K562 (cell line): ENCODE measurements around the gene HNRNPA3. TPM values are rescaled to one million over a fixed set of nuclear protein-coding genes. Genes with fewer than 3 reads are reported as not detected.

Experiments
- ARNT ChIP-seq, 2 experiments: fragments of 450-650 bp; IDR thresholded peaks; 2 replicates each; pipeline ENCODE4 v1.6.1; 2016; ENCODE audit warnings: mild to moderate bottlenecking in 1 of 2
- BHLHE40 ChIP-seq: IDR thresholded peaks from 2 replicates; pipeline ENCODE4 v1.6.1; 2011; ENCODE audit warnings: low read length, improper control_type of control experiment
- CBFA2T3 ChIP-seq: fragments of 450-650 bp; IDR thresholded peaks from 2 replicates; pipeline ENCODE4 v1.6.1; 2017
- HMG20B ChIP-seq: fragments of 250-450 bp; sonication (Bioruptor Pico); IDR thresholded peaks from 2 replicates; pipeline ENCODE4 v1.5.0; 2021; ENCODE audit warnings: mild to moderate bottlenecking
- NCOR1 ChIP-seq: fragments of 450-650 bp; IDR thresholded peaks from 2 replicates; pipeline ENCODE4 v1.6.1; 2016; ENCODE audit warnings: mild to moderate bottlenecking, moderate library complexity
- NUFIP1 ChIP-seq: fragments of 450-650 bp; IDR thresholded peaks from 2 replicates; pipeline ENCODE4 v1.6.1; 2018; ENCODE audit not compliant: partially characterized antibody
- PCBP1 ChIP-seq: fragments of 200-400 bp; formaldehyde crosslinking; IDR thresholded peaks from 2 replicates; pipeline ENCODE4 v1.6.1; 2018; ENCODE audit warnings: mild to moderate bottlenecking, low read depth, low read length; ENCODE audit not compliant: poor library complexity, severe bottlenecking
- PTTG1 ChIP-seq: fragments of 450-650 bp; IDR thresholded peaks from 2 replicates; pipeline ENCODE4 v1.6.1; 2016; ENCODE audit warnings: low read depth, mild to moderate bottlenecking, missing genetic modification characterization, missing compliant biosample characterization
- RFX5 ChIP-seq: IDR thresholded peaks from 2 replicates; pipeline ENCODE4 v1.6.1; 2011; ENCODE audit warnings: low read depth, mild to moderate bottlenecking, improper control_type of control experiment, low read length
- SOX6 ChIP-seq: fragments of 450-650 bp; IDR thresholded peaks from 2 replicates; pipeline ENCODE4 v1.6.1; 2014; ENCODE audit warnings: mild to moderate bottlenecking
- STAT5A ChIP-seq: IDR thresholded peaks from 2 replicates; pipeline ENCODE4 v1.6.1; 2012; ENCODE audit warnings: low read length, inconsistent platforms, borderline replicate concordance
- THRAP3 ChIP-seq: fragments of 450-650 bp; IDR thresholded peaks from 2 replicates; pipeline ENCODE4 v1.6.1; 2016; ENCODE audit warnings: mild to moderate bottlenecking, inconsistent platforms, borderline replicate concordance
- ZNF239 ChIP-seq: fragments of 250-450 bp; sonication (Bioruptor Pico); IDR thresholded peaks from 2 replicates; pipeline ENCODE4 v1.4.0; 2020; ENCODE audit warnings: mild to moderate bottlenecking
- ZNF316 ChIP-seq: fragments of 450-650 bp; IDR thresholded peaks from 2 replicates; pipeline ENCODE4 v1.6.1; 2016
- ZNF77 ChIP-seq: fragments of 250-450 bp; sonication (Bioruptor Pico); IDR thresholded peaks from 2 replicates; pipeline ENCODE4 v1.5.0; 2020
- polyA plus RNA-seq, 8 experiments: library from polyadenylated mRNA; depleted of rRNA in 4 of 8; stranded (reverse) in 5 of 8; unstranded in 3 of 8; fragments of >200 nt; fragmentation: Nextera tagmentation in 2 of 8; fragmentation: Illumina TruSeq in 1 of 8; extraction: Ambion mirVana in 2 of 8; extraction: Trizol in 1 of 8; gene quantifications; 2 replicates each; pipeline versions ENCODE4 v1.2.1 to v1.2.3, GENCODE V29; 2011 to 2014; ENCODE audit warnings: inconsistent platforms in 1 of 8, missing spikeins in 1 of 8
- total RNA-seq, 7 experiments: library from RNA; depleted of rRNA in 6 of 7; stranded (reverse); fragments of >200 nt in 6 of 7; fragmentation: Illumina TruSeq in 2 of 7; extraction: Trizol in 2 of 7; gene quantifications; 2 replicates each; pipeline versions ENCODE4 v1.2.1 to v1.2.3, GENCODE V29; 2011 to 2021; ENCODE audit warnings: low replicate concordance in 1 of 7
- TF ChIP-seq, protein P1 (sequence below), 2 experiments: IDR thresholded peaks in 1 of 2; conservative IDR thresholded peaks in 1 of 2; 2 replicates each; pipeline ENCODE4 v1.6.1; 2016; ENCODE audit warnings: low read depth in 2 of 2, mild to moderate bottlenecking in 1 of 2, missing compliant biosample characterization in 1 of 2, missing genetic modification characterization in 1 of 2, moderate library complexity in 1 of 2
- TF ChIP-seq, protein P2 (sequence below): fragments of 450-650 bp; formaldehyde crosslinking; IDR thresholded peaks from 2 replicates; pipeline ENCODE4 v1.4.0; 2020; ENCODE audit warnings: mild to moderate bottlenecking, moderate library complexity
- TF ChIP-seq, protein P3 (sequence below), 2 experiments: fragments of 450-650 bp; IDR thresholded peaks; 2 replicates each; pipeline ENCODE4 v1.6.1; 2016
- TF ChIP-seq, protein P4 (sequence below): fragments of 450-650 bp; IDR thresholded peaks from 2 replicates; pipeline ENCODE4 v1.6.1; 2016; ENCODE audit warnings: low read depth, mild to moderate bottlenecking, moderate library complexity

The HNRNPA3 gene
- total and polyA plus RNA-seq, 9 of the 15 experiments (the other 6 are each of a cell fraction or from before 2014, with no cell fraction given) = 72.8 to 428 (median 192) TPM

DNA sequence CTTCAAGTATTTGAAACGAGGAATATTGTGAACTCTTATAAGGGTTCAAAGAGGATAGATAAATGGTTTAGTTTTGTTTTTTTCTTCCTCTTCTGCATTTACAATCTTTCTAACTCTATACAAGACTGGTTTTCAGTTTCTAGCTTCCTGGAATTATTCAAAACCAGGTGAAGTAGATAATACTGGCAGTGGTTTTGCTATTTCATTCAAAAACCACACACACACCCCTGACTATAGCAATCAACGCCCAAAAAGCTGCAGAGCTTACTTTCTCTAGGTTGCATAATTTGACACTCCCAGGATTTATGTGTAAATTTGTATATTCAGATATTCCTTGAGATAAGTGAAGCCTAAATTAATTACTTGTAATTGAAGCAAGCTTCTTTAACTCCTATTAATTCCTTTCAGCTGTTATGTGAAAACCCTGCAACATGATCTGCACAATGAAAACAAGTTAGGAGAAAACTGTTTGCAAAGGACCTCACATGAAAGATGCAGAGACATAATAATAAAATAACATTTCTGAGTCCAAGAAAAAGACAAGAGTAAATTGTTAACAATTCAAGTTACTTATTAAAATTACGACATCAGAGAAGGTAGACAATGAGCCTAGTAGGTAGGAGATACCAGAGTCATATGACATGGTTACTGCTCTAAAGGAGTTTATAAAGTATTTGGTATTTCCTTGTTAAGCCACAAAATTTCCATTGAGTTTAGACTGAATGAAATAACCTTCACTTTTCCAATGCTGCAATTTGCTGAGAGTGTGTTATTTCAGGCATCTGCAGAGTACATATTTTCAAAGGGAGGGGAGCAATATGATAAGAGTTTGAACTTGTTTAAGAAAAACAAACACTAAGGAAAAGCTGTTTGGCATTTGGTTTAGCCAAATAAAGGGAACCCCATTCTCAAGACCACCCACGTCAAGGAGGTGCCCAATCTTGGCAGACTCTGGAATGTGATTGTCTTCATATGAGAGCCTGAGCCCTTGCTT is 53.5 kb downstream of the HNRNPA3 start (continued):
- TF ChIP-seq, protein P1, sequence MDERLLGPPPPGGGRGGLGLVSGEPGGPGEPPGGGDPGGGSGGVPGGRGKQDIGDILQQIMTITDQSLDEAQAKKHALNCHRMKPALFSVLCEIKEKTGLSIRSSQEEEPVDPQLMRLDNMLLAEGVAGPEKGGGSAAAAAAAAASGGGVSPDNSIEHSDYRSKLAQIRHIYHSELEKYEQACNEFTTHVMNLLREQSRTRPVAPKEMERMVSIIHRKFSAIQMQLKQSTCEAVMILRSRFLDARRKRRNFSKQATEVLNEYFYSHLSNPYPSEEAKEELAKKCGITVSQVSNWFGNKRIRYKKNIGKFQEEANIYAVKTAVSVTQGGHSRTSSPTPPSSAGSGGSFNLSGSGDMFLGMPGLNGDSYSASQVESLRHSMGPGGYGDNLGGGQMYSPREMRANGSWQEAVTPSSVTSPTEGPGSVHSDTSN (CRISPR knock-in tag; IDR thresholded peaks at IDR 0.05; ENCODE audit: low read depth) = no peak
- TF ChIP-seq, protein P1 (tag; conservative IDR thresholded peaks at IDR 0.05; ENCODE audit: low read depth) = peak; percentile 92
- peak in 1 of 2 experiments; percentile 39; a peak in 1 of 4 replicates for TF ChIP-seq ARNT (IDR thresholded peaks at IDR 0.05)
- TF ChIP-seq NCOR1 = peak; percentile 68
- peak; percentile 80 for TF ChIP-seq ZNF316
- TF ChIP-seq THRAP3 = 0 out of 2 replicates have a peak, but pooled peaks have one; percentile 16
- TF ChIP-seq, protein P2, sequence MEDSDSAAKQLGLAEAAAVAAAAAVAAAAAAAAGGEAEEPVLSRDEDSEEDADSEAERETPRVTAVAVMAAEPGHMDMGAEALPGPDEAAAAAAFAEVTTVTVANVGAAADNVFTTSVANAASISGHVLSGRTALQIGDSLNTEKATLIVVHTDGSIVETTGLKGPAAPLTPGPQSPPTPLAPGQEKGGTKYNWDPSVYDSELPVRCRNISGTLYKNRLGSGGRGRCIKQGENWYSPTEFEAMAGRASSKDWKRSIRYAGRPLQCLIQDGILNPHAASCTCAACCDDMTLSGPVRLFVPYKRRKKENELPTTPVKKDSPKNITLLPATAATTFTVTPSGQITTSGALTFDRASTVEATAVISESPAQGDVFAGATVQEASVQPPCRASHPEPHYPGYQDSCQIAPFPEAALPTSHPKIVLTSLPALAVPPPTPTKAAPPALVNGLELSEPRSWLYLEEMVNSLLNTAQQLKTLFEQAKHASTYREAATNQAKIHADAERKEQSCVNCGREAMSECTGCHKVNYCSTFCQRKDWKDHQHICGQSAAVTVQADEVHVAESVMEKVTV = peak; percentile 37; the same call in 1 of the 2 replicates
- TF ChIP-seq ZNF77 (CRISPR knock-in tag) = no peak
- TF ChIP-seq NUFIP1 = no peak
- 0 out of 2 replicates have a peak, but pooled peaks have one; percentile 12 for TF ChIP-seq PTTG1
- TF ChIP-seq, protein P3, sequence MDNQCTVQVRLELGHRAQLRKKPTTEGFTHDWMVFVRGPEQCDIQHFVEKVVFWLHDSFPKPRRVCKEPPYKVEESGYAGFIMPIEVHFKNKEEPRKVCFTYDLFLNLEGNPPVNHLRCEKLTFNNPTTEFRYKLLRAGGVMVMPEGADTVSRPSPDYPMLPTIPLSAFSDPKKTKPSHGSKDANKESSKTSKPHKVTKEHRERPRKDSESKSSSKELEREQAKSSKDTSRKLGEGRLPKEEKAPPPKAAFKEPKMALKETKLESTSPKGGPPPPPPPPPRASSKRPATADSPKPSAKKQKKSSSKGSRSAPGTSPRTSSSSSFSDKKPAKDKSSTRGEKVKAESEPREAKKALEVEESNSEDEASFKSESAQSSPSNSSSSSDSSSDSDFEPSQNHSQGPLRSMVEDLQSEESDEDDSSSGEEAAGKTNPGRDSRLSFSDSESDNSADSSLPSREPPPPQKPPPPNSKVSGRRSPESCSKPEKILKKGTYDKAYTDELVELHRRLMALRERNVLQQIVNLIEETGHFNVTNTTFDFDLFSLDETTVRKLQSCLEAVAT (IDR thresholded peaks at IDR 0.05) = peak in 1 of 2 experiments; percentile 90; a peak in 2 of 4 replicates
- TF ChIP-seq ZNF239 (CRISPR knock-in tag) = no peak; the same call in 1 of the 2 replicates
- no peak for TF ChIP-seq PCBP1
- peak; percentile 82 for TF ChIP-seq CBFA2T3
- peak; percentile 80 for TF ChIP-seq STAT5A
- TF ChIP-seq SOX6 = peak; percentile 87
- peak; percentile 53; the same call in 1 of the 2 replicates for TF ChIP-seq RFX5
- TF ChIP-seq, protein P4, sequence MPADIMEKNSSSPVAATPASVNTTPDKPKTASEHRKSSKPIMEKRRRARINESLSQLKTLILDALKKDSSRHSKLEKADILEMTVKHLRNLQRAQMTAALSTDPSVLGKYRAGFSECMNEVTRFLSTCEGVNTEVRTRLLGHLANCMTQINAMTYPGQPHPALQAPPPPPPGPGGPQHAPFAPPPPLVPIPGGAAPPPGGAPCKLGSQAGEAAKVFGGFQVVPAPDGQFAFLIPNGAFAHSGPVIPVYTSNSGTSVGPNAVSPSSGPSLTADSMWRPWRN = peak; percentile 87
- TF ChIP-seq BHLHE40 = peak; percentile 20; the same call in 1 of the 2 replicates
- TF ChIP-seq HMG20B (CRISPR knock-in tag) = 0 out of 2 replicates have a peak, but pooled peaks have one; percentile 22
